LNCaP clone FGC (cell line): ENCODE results near the gene FGGY.

ENCODE experiments used
- DNase-seq: peaks from one replicate; pipeline ENCODE4 v3.0.0-alpha.2; 2011; ENCODE audit warnings: low read depth
- H3K4me3 ChIP-seq: 2 replicates; pipeline ENCODE4 v1.5.1; 2011; ENCODE audit warnings: mild to moderate bottlenecking, low read depth, low read length, control low read depth
- CTCF ChIP-seq: IDR thresholded peaks from 2 replicates; pipeline ENCODE4 v1.5.1; 2012; ENCODE audit warnings: mild to moderate bottlenecking; ENCODE audit not compliant: control insufficient read depth, insufficient read depth; ENCODE audit errors: extremely low read depth

FGGY gene

GRCh38 chr1:59690171-59690930 lies 393.5 kb downstream of the FGGY start:
- H3K4me3 ChIP-seq, result no peak overlapping the region
- no peak for TF ChIP-seq CTCF
- no peak for DNase-seq

- no peak for TF ChIP-seq CTCF
- DNase-seq, result no peak
These were observed 394.4 kb downstream of the FGGY start for GRCh38 chr1:59691261-59691660.

GRCh38 chr1:59692591-59692990 lies 395.7 kb downstream of the FGGY start:
- DNase-seq, result no peak
- H3K4me3 ChIP-seq, result no peak overlapping the region
- TF ChIP-seq CTCF, result no peak

More at GRCh38 chr1:59691261-59691660, 394.4 kb downstream of the FGGY start:
- H3K4me3 ChIP-seq, result no peak overlapping the region

GRCh38 chr1:59693406-59693805 lies 396.5 kb downstream of the FGGY start:
- DNase-seq, result no peak
- no peak overlapping the region for H3K4me3 ChIP-seq
- TF ChIP-seq CTCF, result no peak

GRCh38 chr1:59695252-59695651 lies 398.4 kb downstream of the FGGY start:
- DNase-seq, result no peak
- no peak overlapping the region for H3K4me3 ChIP-seq
- no peak for TF ChIP-seq CTCF

- TF ChIP-seq CTCF, result no peak
- H3K4me3 ChIP-seq, result no peak overlapping the region
- no peak for DNase-seq
These were observed 399.7 kb downstream of the FGGY start for GRCh38 chr1:59696421-59697115.
